Measurements from ENCODE around the gene MMRN2. TPM values are rescaled to one million over a fixed set of nuclear protein-coding genes. Genes with fewer than 3 reads are reported as not detected.
A peak's percentile ranks its signal among the peaks of the same experiment; 100 is the strongest.

The MMRN2 gene
- total RNA-seq, 4 donors from 2014 or later = 29.3 to 148 (median 78.2) TPM

- DNase-seq (ENCODE audit: low spot score) (peak; percentile 80), ATAC-seq (ENCODE audit: low FRiP score) (peak; percentile 74)
- TF ChIP-seq CTCF (IDR thresholded peaks at IDR 0.05) = no peak
These were observed 14.0 kb upstream of the MMRN2 start for GRCh38 chr10:86971232-86971991.

- DNase-seq (ENCODE audit: low spot score) = no peak
- no peak for TF ChIP-seq CTCF (IDR thresholded peaks at IDR 0.05)
These were observed 13.5 kb upstream of the MMRN2 start for GRCh38 chr10:86970982-86971231.

GRCh38 chr10:86970162-86970981 lies 13.0 kb upstream of the MMRN2 start:
- no peak for DNase-seq (ENCODE audit: low spot score)
- no peak for TF ChIP-seq CTCF (IDR thresholded peaks at IDR 0.05)
- peak; percentile 45 for ATAC-seq (ENCODE audit: low FRiP score)

More at GRCh38 chr10:86970982-86971231, 13.5 kb upstream of the MMRN2 start:
- peak; percentile 3 for ATAC-seq (ENCODE audit: low FRiP score)

- DNase-seq (ENCODE audit: low spot score) = no peak
- ATAC-seq (ENCODE audit: low FRiP score) = peak; percentile 19
- no peak for TF ChIP-seq CTCF (IDR thresholded peaks at IDR 0.05)
These were observed 12.1 kb upstream of the MMRN2 start for GRCh38 chr10:86969421-86970041.

GRCh38 chr10:86968994-86969355 lies 11.6 kb upstream of the MMRN2 start:
- ATAC-seq (ENCODE audit: low FRiP score) (no peak), DNase-seq (ENCODE audit: low spot score) (no peak)
- TF ChIP-seq CTCF (IDR thresholded peaks at IDR 0.05) = no peak

GRCh38 chr10:86968271-86968993 lies 11.0 kb upstream of the MMRN2 start, which contains the start of gene ADIRF:
ADIRF (plus strand) TSS chr10:86968482; CDS start chr10:86968545, 63 bp downstream.
- no peak for DNase-seq (ENCODE audit: low spot score)
- no peak for ATAC-seq (ENCODE audit: low FRiP score)
- no peak for TF ChIP-seq CTCF (IDR thresholded peaks at IDR 0.05)
